ENCODE results near the gene CLHC1.

DNA sequence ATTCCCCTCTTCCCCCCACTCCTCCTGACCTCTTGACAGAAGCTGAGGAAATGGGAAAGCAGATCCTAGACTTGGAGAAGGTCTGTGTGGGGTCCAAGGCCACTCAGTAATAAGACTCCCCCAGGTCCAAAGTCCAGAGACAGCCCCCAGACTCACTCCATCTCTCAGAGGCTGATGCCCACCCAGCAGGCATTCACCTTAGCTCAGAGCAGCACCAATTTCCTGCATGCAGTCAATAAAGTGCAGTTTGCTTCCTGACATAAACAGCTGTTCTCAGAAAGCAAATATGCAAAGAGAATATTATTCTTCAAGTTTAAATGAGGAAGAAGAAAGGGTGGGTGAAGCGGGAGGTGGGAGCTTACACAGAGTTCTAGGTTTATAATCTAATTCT is 97.8 kb downstream of the CLHC1 start:
- no peak for TF ChIP-seq POLR2AphosphoS5 (IDR thresholded peaks at IDR 0.05; ENCODE audit: low read depth, low read length)
- TF ChIP-seq TAF1 (IDR thresholded peaks at IDR 0.05; ENCODE audit: borderline replicate concordance, insufficient read depth, low read length) = no peak
- no peak for TF ChIP-seq SIN3A (IDR thresholded peaks at IDR 0.05; ENCODE audit: borderline replicate concordance, insufficient read depth, low read length)
- TF ChIP-seq, protein P1, sequence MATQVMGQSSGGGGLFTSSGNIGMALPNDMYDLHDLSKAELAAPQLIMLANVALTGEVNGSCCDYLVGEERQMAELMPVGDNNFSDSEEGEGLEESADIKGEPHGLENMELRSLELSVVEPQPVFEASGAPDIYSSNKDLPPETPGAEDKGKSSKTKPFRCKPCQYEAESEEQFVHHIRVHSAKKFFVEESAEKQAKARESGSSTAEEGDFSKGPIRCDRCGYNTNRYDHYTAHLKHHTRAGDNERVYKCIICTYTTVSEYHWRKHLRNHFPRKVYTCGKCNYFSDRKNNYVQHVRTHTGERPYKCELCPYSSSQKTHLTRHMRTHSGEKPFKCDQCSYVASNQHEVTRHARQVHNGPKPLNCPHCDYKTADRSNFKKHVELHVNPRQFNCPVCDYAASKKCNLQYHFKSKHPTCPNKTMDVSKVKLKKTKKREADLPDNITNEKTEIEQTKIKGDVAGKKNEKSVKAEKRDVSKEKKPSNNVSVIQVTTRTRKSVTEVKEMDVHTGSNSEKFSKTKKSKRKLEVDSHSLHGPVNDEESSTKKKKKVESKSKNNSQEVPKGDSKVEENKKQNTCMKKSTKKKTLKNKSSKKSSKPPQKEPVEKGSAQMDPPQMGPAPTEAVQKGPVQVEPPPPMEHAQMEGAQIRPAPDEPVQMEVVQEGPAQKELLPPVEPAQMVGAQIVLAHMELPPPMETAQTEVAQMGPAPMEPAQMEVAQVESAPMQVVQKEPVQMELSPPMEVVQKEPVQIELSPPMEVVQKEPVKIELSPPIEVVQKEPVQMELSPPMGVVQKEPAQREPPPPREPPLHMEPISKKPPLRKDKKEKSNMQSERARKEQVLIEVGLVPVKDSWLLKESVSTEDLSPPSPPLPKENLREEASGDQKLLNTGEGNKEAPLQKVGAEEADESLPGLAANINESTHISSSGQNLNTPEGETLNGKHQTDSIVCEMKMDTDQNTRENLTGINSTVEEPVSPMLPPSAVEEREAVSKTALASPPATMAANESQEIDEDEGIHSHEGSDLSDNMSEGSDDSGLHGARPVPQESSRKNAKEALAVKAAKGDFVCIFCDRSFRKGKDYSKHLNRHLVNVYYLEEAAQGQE (IDR thresholded peaks at IDR 0.05; ENCODE audit: insufficient read depth in 1 of 2, low read depth in 2 of 2, low read length in 2 of 2) = no peak
